GM21786 (cell line): ENCODE results near the gene EDC3.
"Not testable (repeated sequence)": the region's sequence is repeated elsewhere in the genome, so short reads cannot be mapped to it uniquely, and the experiment has no call there.

Experiments
- ATAC-seq: cut with Tn5 transposase; IDR thresholded peaks from one replicate; pipeline ENCODE4 v1.9.1; 2021; ENCODE audit not compliant: unreplicated experiment

The EDC3 gene

DNA sequence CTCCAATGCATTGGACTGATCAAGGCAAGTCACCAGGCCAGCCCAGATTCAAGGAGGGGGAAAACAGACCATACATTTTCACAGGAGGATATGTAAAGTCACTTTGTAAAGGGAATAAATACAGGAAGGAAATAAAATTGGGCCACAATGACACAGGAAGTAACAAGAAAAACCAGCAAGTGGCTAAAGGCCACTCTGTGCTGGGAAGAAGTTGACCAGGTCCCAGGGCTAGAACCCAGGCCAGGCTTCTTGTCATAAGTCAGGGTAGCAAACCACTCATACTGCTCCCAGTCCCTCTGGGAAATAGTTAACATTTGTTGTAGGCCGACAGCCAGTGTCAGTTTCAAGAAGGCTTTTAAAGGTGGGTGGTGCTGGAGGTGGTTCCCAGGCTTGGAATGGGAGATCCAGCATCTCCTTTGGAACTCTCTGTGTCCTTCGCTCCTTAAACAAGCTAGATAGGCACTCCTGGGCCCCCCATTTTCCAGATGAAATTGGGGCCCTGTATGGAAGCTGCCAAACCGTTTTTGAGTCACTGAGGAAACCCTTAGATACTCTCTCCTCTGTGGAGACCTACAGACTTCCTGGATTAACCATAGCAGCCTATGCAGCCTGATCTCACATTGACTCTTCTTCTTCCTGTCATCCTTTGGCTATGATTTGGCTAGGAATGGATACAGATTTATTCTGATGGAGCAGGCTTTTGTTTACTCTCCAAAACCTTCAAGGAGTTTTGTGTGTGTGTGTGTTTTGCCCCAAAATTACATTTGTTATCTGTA, 14.7 kb upstream of the EDC3 start:
- no peak for ATAC-seq

- no peak for ATAC-seq
These were observed 14.1 kb upstream of the EDC3 start for GRCh38 chr15:74709892-74710291.

DNA sequence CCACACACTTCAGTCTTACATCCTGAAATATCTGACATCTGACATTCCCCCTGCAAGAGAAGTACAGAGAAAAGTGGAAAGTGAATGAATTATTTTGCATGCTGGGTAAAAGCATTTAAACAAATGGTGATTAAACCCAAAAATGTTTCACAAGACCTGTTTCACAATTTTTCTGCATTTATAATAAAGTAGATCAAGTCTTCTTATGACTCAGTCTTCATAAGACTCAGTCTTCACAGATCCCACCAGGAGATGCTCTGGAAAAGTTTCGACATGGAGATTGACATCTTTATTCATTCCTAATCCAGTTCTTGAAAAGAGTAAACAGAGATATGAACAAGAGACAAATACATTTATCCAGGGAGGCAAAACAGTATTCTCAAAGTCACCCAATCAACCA, 13.2 kb upstream of the EDC3 start:
- ATAC-seq, result no peak

- no peak for ATAC-seq
These were observed 984 bp upstream of the EDC3 start for GRCh38 chr15:74696808-74697207.

DNA sequence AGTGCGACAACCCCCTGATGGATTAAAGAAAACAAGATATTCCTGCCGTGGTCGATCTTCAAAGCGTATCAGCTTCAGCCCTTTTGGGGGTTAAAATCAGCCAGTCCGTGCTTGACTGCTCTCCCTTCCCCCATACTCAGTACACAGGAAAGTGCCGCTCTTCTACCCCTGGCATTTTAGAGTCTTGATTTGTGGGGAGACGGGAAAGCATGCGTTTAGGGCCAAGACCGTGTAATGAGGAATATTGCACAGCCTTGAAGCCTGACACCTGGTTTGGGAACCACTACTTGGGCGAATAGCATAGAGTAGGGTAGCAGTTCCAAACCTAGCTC, 540 bp upstream of the EDC3 start:
- peak; percentile 9 for ATAC-seq

DNA sequence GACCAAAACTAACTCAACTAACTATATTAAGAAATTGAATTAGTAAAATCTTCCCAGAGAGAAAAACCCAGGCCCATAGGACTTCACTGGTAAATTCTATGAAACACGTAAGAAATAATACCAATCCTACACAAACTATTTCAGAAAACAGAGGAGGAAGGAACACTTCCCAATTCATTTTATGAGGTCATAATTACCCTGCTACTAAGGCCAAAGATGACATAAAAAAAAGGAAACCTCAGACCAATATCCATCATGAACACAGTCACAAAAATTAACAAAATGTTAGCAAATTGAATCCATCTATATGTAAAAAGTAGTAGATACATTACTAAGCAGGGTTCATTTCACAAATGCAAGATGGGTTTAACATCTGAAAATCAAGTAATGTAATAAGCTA, 3.5 kb downstream of the EDC3 start:
- ATAC-seq, result no peak

GRCh38 chr15:74683758-74684157, 12.1 kb downstream of the EDC3 start:
- no peak for ATAC-seq

GRCh38 chr15:74682954-74683353, 12.9 kb downstream of the EDC3 start:
- no peak for ATAC-seq

DNA sequence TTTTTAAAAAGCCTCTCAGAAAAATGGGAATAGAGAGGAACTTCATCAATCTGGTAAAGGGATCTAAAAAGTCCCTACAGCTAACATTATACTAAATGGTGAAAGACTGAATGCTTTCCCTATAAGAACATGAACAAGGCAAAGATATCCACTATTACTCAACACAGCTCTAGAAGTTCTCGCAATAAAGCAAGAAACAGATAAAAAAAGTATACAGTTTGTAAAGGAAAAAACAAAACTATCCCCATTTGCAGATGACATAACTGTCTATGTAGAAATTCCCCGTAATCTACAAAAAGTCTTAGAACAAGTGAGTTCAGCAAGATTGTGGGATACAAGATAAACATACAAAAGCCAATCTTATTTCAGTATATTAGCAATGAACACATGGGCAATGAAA, 15.4 kb downstream of the EDC3 start:
- no peak for ATAC-seq

GRCh38 chr15:74676801-74677200, 19.0 kb downstream of the EDC3 start:
- ATAC-seq, result no peak

- no peak for ATAC-seq
These were observed 21.7 kb downstream of the EDC3 start for GRCh38 chr15:74674161-74674560.

DNA sequence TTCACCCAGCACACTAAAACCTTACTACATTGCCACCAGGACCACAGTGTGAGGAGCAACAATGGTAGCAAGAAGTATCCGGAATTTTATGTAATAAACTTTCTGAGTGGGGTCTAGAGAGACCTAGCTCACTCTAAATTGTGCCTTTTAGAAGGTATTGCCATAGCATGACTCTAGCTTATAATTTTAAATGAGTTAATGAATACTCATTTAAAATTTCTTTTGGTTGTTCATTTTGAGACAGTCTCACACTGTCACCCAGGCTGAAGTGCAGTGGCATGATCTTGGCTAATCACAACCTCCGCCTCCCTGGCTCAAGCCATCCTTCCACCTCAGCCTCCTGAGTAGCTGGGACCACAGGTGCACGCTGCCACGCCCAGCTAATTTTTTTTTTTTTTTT, 26.2 kb downstream of the EDC3 start:
- no peak for ATAC-seq

GRCh38 chr15:74667975-74668374, 27.8 kb downstream of the EDC3 start:
- ATAC-seq, result no peak

DNA sequence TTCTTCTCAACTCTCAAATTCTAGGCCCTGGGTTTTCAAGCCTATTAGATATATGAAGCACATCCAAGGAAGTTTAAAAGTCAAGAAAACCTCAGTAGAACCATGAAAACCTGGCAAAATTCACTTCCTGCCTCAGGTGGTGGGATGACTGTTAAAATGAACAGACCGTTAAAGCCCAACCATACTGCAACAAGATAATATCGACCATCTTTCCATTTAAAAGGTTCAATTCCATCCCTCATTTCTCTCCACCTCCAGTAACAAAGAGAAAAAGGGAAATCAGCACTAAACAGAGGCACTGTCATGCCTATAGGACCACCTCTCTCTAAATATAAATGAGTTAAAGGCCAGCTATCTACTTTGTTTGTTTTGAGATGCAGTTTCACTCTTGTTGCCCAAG, 31.2 kb downstream of the EDC3 start:
- no peak for ATAC-seq

GRCh38 chr15:74664028-74664616, 31.7 kb downstream of the EDC3 start:
- no peak for ATAC-seq

- no peak for ATAC-seq
These were observed 32.4 kb downstream of the EDC3 start for GRCh38 chr15:74663303-74664027.

DNA sequence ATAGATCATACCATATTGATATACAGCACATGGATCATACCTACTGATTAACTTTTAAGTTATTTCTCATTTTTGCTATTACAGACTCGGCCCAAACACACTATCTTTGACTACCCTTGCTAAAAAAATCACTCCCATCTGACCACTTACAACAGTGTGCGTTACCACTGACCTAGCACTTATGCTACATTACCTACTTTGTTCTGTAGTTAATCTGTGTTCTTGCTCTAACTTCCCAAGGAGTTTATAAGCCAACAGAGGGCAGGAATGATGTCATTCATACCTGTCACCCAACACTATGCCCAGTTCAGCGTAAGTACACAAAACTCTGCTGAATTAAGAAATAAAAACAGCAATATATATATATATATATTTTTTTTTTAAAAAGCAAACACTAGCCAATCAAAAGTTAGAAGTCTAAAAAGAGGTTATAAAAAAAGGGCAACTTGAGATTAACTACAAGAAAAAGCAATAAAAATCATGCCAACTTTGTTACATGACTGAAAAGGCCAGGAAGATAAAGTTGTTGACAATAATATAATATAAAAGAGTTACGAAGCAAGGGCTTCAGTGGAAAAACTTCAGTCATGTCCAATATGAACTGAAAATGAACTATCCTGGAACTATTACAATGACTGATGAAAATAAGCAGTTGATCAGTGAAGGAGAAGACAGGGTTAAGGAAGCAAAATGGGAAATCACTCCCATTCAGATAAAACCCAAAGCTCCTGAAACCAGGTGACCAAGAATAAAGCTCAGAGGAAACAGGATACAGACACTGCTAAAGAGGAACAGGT, 33.6 kb downstream of the EDC3 start:
- ATAC-seq, result no peak

- not testable (repeated sequence) for ATAC-seq
These were observed 34.5 kb downstream of the EDC3 start for GRCh38 chr15:74661280-74661679.

DNA sequence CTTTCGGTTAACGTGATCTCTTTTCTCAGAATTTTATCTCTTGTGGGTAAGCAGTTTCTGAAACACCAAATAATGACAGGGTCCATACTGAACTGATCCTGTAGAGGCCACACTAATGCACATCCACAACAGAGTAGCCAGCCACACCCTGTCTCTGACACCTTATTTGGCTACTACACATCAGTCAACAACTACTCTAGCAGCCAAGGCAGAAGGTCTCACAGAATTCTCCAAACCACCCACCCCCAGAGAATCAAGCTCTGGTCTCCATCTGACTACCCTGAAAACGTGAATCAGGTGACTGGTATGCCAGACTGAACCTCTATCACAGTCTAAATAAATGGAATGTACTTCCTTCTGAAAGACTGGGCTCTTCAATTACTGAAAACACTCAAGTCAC, 38.0 kb downstream of the EDC3 start:
- ATAC-seq, result no peak

GRCh38 chr15:74656935-74657535, 38.8 kb downstream of the EDC3 start:
- ATAC-seq, result no peak

DNA sequence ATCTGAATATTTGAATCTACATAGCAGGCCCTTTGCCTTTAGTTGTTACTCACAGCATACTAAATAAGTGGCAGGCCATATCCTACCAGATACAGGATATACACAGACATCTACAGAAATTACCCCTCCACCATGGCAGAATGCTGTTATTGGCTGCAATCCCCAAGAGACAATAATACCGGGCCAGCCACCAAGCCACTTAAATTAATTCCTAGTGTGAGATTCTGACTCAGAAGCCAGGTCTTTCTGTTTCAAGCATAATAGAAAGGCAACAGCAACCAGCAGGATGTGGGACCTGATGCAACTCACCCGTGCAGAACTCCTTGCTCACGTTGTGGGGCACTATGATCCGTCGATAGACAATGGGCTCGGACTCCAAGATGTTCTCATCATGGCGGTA, 40.4 kb downstream of the EDC3 start:
- ATAC-seq, result no peak
